Fibroblast of lung (primary cell): Measurements from ENCODE around the gene LMO3.

Experiments
- CTCF ChIP-seq, 2 donors: IDR thresholded peaks in 1 of 2; conservative IDR thresholded peaks in 1 of 2; 1 replicate in 1 of 2; 2 replicates in 1 of 2; pipeline ENCODE4 v1.5.1; 2011 to 2012; ENCODE audit warnings: low read length in 2 of 2, control low read depth in 1 of 2, inconsistent platforms in 1 of 2, low read depth in 1 of 2, mild to moderate bottlenecking in 1 of 2
- EZH2 ChIP-seq: IDR thresholded peaks from 2 replicates; pipeline ENCODE4 v1.5.1; 2012; ENCODE audit warnings: low read length, control low read depth, mild to moderate bottlenecking; ENCODE audit errors: missing control alignments

- no peak for TF ChIP-seq CTCF (conservative IDR thresholded peaks at IDR 0.05 in 1 of 2, IDR thresholded peaks at IDR 0.05 in 1 of 2; ENCODE audit: low read depth in 1 of 2, low read length in 2 of 2)
- no peak for TF ChIP-seq EZH2
Measured at GRCh38 chr12:16562921-16563320, 43.0 kb downstream of the LMO3 start.
